GM23338 (cell line): Measurements from ENCODE around the gene PRSS33. TPM values are rescaled to one million over a fixed set of nuclear protein-coding genes. Genes with fewer than 3 reads are reported as not detected.

Source experiments
- ATAC-seq: fragments of 200-7000 bp; cut with Tn5 transposase; 3 replicates; pipeline ENCODE4 v1.9.1; 2020
- DNase-seq: peaks from one replicate; pipeline ENCODE4 v3.0.0-alpha.2; 2015; ENCODE audit warnings: low spot score
- H2AFZ ChIP-seq: fragments of 200-600 bp; sonication (generic); 2 replicates; pipeline ENCODE4 v1.8.0; 2016; ENCODE audit warnings: antibody characterized with exemption, mild to moderate bottlenecking, moderate library complexity
- H3F3A ChIP-seq: fragments of 200-600 bp; sonication (generic); replicated peaks from 2 replicates; pipeline ENCODE4 v1.8.0; 2017; ENCODE audit warnings: antibody characterized with exemption, mixed run types, low read depth
- H3K27ac ChIP-seq: fragments of 200-600 bp; sonication (generic); 2 replicates; pipeline ENCODE4 v1.6.1; 2016; ENCODE audit warnings: low read depth
- H3K27me3 ChIP-seq: fragments of 200-600 bp; sonication (generic); 2 replicates; pipeline ENCODE4 v1.8.0; 2016; ENCODE audit warnings: mild to moderate bottlenecking, mixed run types, moderate library complexity; ENCODE audit not compliant: insufficient read depth
- H3K36me3 ChIP-seq: fragments of 200-600 bp; sonication (generic); 2 replicates; pipeline ENCODE4 v1.8.0; 2016; ENCODE audit warnings: mild to moderate bottlenecking; ENCODE audit not compliant: insufficient read depth
- H3K4me1 ChIP-seq: fragments of 200-600 bp; sonication (generic); 2 replicates; pipeline ENCODE4 v1.8.0; 2016; ENCODE audit warnings: mild to moderate bottlenecking, moderate library complexity; ENCODE audit not compliant: insufficient read depth
- H3K4me2 ChIP-seq: fragments of 200-600 bp; sonication (generic); 2 replicates; pipeline ENCODE4 v1.7.1; 2017; ENCODE audit warnings: mixed run types
- H3K4me3 ChIP-seq: fragments of 200-600 bp; sonication (generic); 2 replicates; pipeline ENCODE4 v1.6.1; 2016; ENCODE audit warnings: mixed run types
- H3K79me2 ChIP-seq: fragments of 200-600 bp; sonication (generic); replicated peaks from 2 replicates; pipeline ENCODE4 v1.8.0; 2017; ENCODE audit warnings: mild to moderate bottlenecking; ENCODE audit not compliant: insufficient read depth
- H3K9me2 ChIP-seq: fragments of 200-600 bp; sonication (generic); 2 replicates; pipeline ENCODE4 v1.8.0; 2017; ENCODE audit not compliant: insufficient read depth
- H4K20me1 ChIP-seq: fragments of 200-600 bp; sonication (generic); replicated peaks from 2 replicates; pipeline ENCODE4 v1.8.0; 2017; ENCODE audit warnings: mild to moderate bottlenecking; ENCODE audit not compliant: insufficient read depth
- H3K27ac Mint-ChIP-seq: 2 replicates; pipeline ENCODE4 v1.8.0; 2020; ENCODE audit warnings: inconsistent platforms, mild to moderate bottlenecking, moderate library complexity, mixed read lengths
- H3K27me3 Mint-ChIP-seq: 3 replicates; pipeline ENCODE4 v1.8.0; 2022; ENCODE audit warnings: low read depth, mild to moderate bottlenecking, moderate library complexity, mixed read lengths, inconsistent platforms; ENCODE audit not compliant: insufficient read depth, poor library complexity
- H3K36me3 Mint-ChIP-seq: 3 replicates; pipeline ENCODE4 v1.8.0; 2021; ENCODE audit warnings: low read depth, mild to moderate bottlenecking, inconsistent platforms, moderate library complexity, mixed read lengths
- H3K4me1 Mint-ChIP-seq: 3 replicates; pipeline ENCODE4 v1.8.0; 2020; ENCODE audit warnings: mild to moderate bottlenecking, inconsistent platforms, mixed read lengths
- H3K4me3 Mint-ChIP-seq: 3 replicates; pipeline ENCODE4 v1.8.0; 2021; ENCODE audit warnings: moderate library complexity, mild to moderate bottlenecking, inconsistent platforms, mixed read lengths
- H3K9me3 Mint-ChIP-seq: 3 replicates; pipeline ENCODE4 v1.8.0; 2020; ENCODE audit warnings: moderate library complexity, mild to moderate bottlenecking, inconsistent platforms, mixed read lengths
- CREB1 ChIP-seq: fragments of 250-450 bp; sonication (Bioruptor Pico); IDR thresholded peaks from 2 replicates; pipeline ENCODE4 v1.5.0; 2020; ENCODE audit warnings: low read depth, mild to moderate bottlenecking, moderate library complexity
- EZH2 ChIP-seq: fragments of 200-600 bp; sonication (generic); IDR thresholded peaks from one replicate; pipeline ENCODE4 v1.8.0; 2017; ENCODE audit warnings: antibody characterized with exemption, mild to moderate bottlenecking, low read depth; ENCODE audit not compliant: unreplicated experiment
- EZH2phosphoT487 ChIP-seq: fragments of 200-600 bp; sonication (generic); IDR thresholded peaks from one replicate; pipeline ENCODE4 v1.8.1; 2018; ENCODE audit warnings: antibody characterized with exemption; ENCODE audit not compliant: unreplicated experiment
- JUNB ChIP-seq: IDR thresholded peaks from one replicate; pipeline ENCODE4 v1.6.1; 2016; ENCODE audit warnings: antibody characterized with exemption; ENCODE audit not compliant: unreplicated experiment
- NANOG ChIP-seq: IDR thresholded peaks from 2 replicates; pipeline ENCODE4 v1.6.1; 2016; ENCODE audit warnings: antibody characterized with exemption, borderline replicate concordance
- POLR2AphosphoS5 ChIP-seq: IDR thresholded peaks from 2 replicates; pipeline ENCODE4 v1.6.1; 2016; ENCODE audit warnings: antibody characterized with exemption, low read depth
- STAT1 ChIP-seq: IDR thresholded peaks from one replicate; pipeline ENCODE4 v1.6.1; 2016; ENCODE audit warnings: antibody characterized with exemption; ENCODE audit not compliant: unreplicated experiment
- ZNF114 ChIP-seq: fragments of 250-450 bp; sonication (Bioruptor Pico); IDR thresholded peaks from 2 replicates; pipeline ENCODE4 v1.5.0; 2020; ENCODE audit warnings: mild to moderate bottlenecking, moderate library complexity
- ZNF331 ChIP-seq: fragments of 250-450 bp; sonication (Bioruptor Pico); IDR thresholded peaks from 2 replicates; pipeline ENCODE4 v1.5.0; 2020; ENCODE audit warnings: low read depth, mild to moderate bottlenecking, moderate library complexity
- polyA plus RNA-seq: library from polyadenylated mRNA; unstranded; fragments of >200 nt; fragmentation: Nextera tagmentation; extraction: Ambion mirVana; gene quantifications from 2 replicates; pipeline ENCODE4 v1.2.1, GENCODE V29; 2016
- total RNA-seq: library from RNA; depleted of rRNA; stranded (reverse); fragments of >200 nt; shearing (Covaris generic); gene quantifications from 2 replicates; pipeline ENCODE4 v1.2.3, GENCODE V29; 2014
- TF ChIP-seq, protein P1 (sequence below): IDR thresholded peaks from 2 replicates; pipeline ENCODE4 v1.6.1; 2016; ENCODE audit warnings: antibody characterized with exemption
- TF ChIP-seq, protein P2 (sequence below), 2 experiments: fragments of 200-600 bp in 1 of 2; sonication (generic) in 1 of 2; conservative IDR thresholded peaks; 2 replicates each; pipeline versions ENCODE4 v1.5.1 to v1.6.1; 2016 to 2017; ENCODE audit warnings: antibody characterized with exemption in 2 of 2, low read depth in 2 of 2, mild to moderate bottlenecking in 2 of 2, moderate library complexity in 1 of 2
- TF ChIP-seq, protein P3 (sequence below): IDR thresholded peaks from one replicate; pipeline ENCODE4 v1.6.1; 2018; ENCODE audit warnings: antibody characterized with exemption; ENCODE audit not compliant: unreplicated experiment
- TF ChIP-seq, protein P4 (sequence below): fragments of 250-450 bp; sonication (Bioruptor Pico); IDR thresholded peaks from 2 replicates; pipeline ENCODE4 v1.5.0; 2020; ENCODE audit warnings: mild to moderate bottlenecking, moderate library complexity

Gene PRSS33
- total and polyA plus RNA-seq, 2 experiments from 2014 or later: 0.24 to 1.4 TPM

DNA sequence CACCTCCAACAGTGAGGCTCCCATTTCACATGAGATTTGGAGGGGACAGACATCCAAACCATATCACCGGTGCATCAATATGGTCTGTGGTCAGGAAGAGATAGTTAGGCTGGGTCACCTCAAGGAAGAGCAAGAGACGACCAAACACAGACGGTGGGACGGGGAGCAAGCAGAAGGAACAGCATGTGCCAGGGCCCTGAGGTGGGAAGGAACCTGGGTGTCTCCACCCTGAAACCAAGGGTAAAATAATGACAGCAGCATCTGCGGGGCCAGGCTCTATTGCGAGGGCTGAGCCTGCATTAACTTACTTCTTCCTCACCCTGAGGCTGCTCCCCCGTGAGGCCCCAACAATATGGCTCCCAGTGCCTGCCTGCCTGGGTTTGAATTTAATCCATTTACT lies 20.8 kb upstream of the PRSS33 start:
- H3K4me3 ChIP-seq: no peak overlapping the region
- no peak overlapping the region for H2AFZ ChIP-seq
- no peaks in the 10 kb centered on the region for H3K36me3 ChIP-seq
- H3K27ac Mint-ChIP-seq: no peak overlapping the region
- H3K79me2 ChIP-seq: no peaks in the 10 kb centered on the region
- peaks cover 16% of the 10 kb centered on the region for H3K27me3 Mint-ChIP-seq
- no peak for TF ChIP-seq EZH2phosphoT487
- TF ChIP-seq EZH2: no peak
- no peak for TF ChIP-seq STAT1
- TF ChIP-seq, protein P1, sequence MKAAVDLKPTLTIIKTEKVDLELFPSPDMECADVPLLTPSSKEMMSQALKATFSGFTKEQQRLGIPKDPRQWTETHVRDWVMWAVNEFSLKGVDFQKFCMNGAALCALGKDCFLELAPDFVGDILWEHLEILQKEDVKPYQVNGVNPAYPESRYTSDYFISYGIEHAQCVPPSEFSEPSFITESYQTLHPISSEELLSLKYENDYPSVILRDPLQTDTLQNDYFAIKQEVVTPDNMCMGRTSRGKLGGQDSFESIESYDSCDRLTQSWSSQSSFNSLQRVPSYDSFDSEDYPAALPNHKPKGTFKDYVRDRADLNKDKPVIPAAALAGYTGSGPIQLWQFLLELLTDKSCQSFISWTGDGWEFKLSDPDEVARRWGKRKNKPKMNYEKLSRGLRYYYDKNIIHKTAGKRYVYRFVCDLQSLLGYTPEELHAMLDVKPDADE: no peak
- no peak for TF ChIP-seq ZNF331 (CRISPR knock-in tag)
- no peak for TF ChIP-seq JUNB
- no peak for TF ChIP-seq CREB1
- no peak for TF ChIP-seq POLR2AphosphoS5
- TF ChIP-seq ZNF114 (CRISPR knock-in tag): no peak
- TF ChIP-seq, protein P2, sequence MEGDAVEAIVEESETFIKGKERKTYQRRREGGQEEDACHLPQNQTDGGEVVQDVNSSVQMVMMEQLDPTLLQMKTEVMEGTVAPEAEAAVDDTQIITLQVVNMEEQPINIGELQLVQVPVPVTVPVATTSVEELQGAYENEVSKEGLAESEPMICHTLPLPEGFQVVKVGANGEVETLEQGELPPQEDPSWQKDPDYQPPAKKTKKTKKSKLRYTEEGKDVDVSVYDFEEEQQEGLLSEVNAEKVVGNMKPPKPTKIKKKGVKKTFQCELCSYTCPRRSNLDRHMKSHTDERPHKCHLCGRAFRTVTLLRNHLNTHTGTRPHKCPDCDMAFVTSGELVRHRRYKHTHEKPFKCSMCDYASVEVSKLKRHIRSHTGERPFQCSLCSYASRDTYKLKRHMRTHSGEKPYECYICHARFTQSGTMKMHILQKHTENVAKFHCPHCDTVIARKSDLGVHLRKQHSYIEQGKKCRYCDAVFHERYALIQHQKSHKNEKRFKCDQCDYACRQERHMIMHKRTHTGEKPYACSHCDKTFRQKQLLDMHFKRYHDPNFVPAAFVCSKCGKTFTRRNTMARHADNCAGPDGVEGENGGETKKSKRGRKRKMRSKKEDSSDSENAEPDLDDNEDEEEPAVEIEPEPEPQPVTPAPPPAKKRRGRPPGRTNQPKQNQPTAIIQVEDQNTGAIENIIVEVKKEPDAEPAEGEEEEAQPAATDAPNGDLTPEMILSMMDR (conservative IDR thresholded peaks at IDR 0.05; ENCODE audit: low read depth in 2 of 2): no peak
- TF ChIP-seq, protein P3, sequence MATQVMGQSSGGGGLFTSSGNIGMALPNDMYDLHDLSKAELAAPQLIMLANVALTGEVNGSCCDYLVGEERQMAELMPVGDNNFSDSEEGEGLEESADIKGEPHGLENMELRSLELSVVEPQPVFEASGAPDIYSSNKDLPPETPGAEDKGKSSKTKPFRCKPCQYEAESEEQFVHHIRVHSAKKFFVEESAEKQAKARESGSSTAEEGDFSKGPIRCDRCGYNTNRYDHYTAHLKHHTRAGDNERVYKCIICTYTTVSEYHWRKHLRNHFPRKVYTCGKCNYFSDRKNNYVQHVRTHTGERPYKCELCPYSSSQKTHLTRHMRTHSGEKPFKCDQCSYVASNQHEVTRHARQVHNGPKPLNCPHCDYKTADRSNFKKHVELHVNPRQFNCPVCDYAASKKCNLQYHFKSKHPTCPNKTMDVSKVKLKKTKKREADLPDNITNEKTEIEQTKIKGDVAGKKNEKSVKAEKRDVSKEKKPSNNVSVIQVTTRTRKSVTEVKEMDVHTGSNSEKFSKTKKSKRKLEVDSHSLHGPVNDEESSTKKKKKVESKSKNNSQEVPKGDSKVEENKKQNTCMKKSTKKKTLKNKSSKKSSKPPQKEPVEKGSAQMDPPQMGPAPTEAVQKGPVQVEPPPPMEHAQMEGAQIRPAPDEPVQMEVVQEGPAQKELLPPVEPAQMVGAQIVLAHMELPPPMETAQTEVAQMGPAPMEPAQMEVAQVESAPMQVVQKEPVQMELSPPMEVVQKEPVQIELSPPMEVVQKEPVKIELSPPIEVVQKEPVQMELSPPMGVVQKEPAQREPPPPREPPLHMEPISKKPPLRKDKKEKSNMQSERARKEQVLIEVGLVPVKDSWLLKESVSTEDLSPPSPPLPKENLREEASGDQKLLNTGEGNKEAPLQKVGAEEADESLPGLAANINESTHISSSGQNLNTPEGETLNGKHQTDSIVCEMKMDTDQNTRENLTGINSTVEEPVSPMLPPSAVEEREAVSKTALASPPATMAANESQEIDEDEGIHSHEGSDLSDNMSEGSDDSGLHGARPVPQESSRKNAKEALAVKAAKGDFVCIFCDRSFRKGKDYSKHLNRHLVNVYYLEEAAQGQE: no peak
- TF ChIP-seq, protein P4, sequence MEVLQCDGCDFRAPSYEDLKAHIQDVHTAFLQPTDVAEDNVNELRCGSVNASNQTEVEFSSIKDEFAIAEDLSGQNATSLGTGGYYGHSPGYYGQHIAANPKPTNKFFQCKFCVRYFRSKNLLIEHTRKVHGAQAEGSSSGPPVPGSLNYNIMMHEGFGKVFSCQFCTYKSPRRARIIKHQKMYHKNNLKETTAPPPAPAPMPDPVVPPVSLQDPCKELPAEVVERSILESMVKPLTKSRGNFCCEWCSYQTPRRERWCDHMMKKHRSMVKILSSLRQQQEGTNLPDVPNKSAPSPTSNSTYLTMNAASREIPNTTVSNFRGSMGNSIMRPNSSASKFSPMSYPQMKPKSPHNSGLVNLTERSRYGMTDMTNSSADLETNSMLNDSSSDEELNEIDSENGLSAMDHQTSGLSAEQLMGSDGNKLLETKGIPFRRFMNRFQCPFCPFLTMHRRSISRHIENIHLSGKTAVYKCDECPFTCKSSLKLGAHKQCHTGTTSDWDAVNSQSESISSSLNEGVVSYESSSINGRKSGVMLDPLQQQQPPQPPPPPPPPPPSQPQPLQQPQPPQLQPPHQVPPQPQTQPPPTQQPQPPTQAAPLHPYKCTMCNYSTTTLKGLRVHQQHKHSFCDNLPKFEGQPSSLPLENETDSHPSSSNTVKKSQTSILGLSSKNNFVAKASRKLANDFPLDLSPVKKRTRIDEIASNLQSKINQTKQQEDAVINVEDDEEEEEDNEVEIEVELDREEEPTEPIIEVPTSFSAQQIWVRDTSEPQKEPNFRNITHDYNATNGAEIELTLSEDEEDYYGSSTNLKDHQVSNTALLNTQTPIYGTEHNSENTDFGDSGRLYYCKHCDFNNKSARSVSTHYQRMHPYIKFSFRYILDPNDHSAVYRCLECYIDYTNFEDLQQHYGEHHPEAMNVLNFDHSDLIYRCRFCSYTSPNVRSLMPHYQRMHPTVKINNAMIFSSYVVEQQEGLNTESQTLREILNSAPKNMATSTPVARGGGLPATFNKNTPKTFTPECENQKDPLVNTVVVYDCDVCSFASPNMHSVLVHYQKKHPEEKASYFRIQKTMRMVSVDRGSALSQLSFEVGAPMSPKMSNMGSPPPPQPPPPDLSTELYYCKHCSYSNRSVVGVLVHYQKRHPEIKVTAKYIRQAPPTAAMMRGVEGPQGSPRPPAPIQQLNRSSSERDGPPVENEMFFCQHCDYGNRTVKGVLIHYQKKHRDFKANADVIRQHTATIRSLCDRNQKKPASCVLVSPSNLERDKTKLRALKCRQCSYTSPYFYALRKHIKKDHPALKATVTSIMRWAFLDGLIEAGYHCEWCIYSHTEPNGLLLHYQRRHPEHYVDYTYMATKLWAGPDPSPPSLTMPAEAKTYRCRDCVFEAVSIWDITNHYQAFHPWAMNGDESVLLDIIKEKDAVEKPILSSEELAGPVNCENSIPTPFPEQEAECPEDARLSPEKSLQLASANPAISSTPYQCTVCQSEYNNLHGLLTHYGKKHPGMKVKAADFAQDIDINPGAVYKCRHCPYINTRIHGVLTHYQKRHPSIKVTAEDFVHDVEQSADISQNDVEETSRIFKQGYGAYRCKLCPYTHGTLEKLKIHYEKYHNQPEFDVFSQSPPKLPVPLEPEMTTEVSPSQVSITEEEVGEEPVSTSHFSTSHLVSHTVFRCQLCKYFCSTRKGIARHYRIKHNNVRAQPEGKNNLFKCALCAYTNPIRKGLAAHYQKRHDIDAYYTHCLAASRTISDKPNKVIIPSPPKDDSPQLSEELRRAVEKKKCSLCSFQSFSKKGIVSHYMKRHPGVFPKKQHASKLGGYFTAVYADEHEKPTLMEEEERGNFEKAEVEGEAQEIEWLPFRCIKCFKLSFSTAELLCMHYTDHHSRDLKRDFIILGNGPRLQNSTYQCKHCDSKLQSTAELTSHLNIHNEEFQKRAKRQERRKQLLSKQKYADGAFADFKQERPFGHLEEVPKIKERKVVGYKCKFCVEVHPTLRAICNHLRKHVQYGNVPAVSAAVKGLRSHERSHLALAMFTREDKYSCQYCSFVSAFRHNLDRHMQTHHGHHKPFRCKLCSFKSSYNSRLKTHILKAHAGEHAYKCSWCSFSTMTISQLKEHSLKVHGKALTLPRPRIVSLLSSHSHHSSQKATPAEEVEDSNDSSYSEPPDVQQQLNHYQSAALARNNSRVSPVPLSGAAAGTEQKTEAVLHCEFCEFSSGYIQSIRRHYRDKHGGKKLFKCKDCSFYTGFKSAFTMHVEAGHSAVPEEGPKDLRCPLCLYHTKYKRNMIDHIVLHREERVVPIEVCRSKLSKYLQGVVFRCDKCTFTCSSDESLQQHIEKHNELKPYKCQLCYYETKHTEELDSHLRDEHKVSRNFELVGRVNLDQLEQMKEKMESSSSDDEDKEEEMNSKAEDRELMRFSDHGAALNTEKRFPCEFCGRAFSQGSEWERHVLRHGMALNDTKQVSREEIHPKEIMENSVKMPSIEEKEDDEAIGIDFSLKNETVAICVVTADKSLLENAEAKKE (CRISPR knock-in tag): no peak
- TF ChIP-seq NANOG: no peak
- H3K9me3 Mint-ChIP-seq: peaks cover under 1% of the 10 kb centered on the region; the same call in 2 of the 3 replicates
- H3K4me3 Mint-ChIP-seq: no peak overlapping the region
- DNase-seq: no peak
- no peak overlapping the region for H3K27ac ChIP-seq
- H3K4me2 ChIP-seq: no peak overlapping the region
- H3K36me3 Mint-ChIP-seq: no peaks in the 10 kb centered on the region
- no peaks in the 10 kb centered on the region; the same call in 2 of the 3 replicates for H3K4me1 Mint-ChIP-seq
- ATAC-seq: no peak
- H3K4me1 ChIP-seq: no peaks in the 10 kb centered on the region; the same call in 1 of the 2 replicates
- no peaks in the 10 kb centered on the region for H3K9me2 ChIP-seq
- no peaks in the 10 kb centered on the region for H4K20me1 ChIP-seq
- H3F3A ChIP-seq: no peaks in the 10 kb centered on the region
- H3K27me3 ChIP-seq: no peaks in the 10 kb centered on the region
